HepG2 (cell line): ENCODE data around the gene PARK7. TPM values are rescaled to one million over a fixed set of nuclear protein-coding genes. Genes with fewer than 3 reads are reported as not detected.

Experiments
- CEBPB ChIP-seq: IDR thresholded peaks from 2 replicates; pipeline ENCODE4 v1.6.1; 2011; ENCODE audit warnings: low read depth, low read length, improper control_type of control experiment, borderline replicate concordance
- CEBPG ChIP-seq: IDR thresholded peaks from 2 replicates; pipeline ENCODE4 v1.6.1; 2016
- ZIK1 ChIP-seq: sonication (generic); formaldehyde crosslinking; IDR thresholded peaks from 2 replicates; pipeline ENCODE4 v1.5.0; 2020; ENCODE audit warnings: mild to moderate bottlenecking, low read depth, missing genetic modification reagents, borderline replicate concordance
- polyA plus RNA-seq, 8 experiments: library from polyadenylated mRNA; depleted of rRNA in 3 of 8; stranded (reverse) in 7 of 8; unstranded in 1 of 8; fragments of >200 nt; fragmentation: Illumina TruSeq in 4 of 8; extraction: Trizol in 4 of 8; gene quantifications; 2 replicates each; pipeline versions ENCODE4 v1.2.1 to v1.2.3, GENCODE V29; 2011 to 2016; ENCODE audit warnings: low read depth in 4 of 8, missing spikeins in 1 of 8, mixed read lengths in 1 of 8; ENCODE audit not compliant: insufficient read depth in 1 of 8
- total RNA-seq, 5 experiments: library from RNA; depleted of rRNA; stranded (reverse); fragments of >200 nt; fragmentation: Illumina TruSeq; extraction: Trizol; gene quantifications; 2 replicates each; pipeline ENCODE4 v1.2.3, GENCODE V29; 2016; ENCODE audit warnings: low read depth in 1 of 5
- TF ChIP-seq, protein P1 (sequence below), 2 experiments: fragments of 450-650 bp in 1 of 2; sonication (generic) in 1 of 2; formaldehyde crosslinking; IDR thresholded peaks; 2 replicates each; pipeline versions ENCODE4 v1.5.0 to v1.8.0; 2020 to 2022; ENCODE audit warnings: mild to moderate bottlenecking in 1 of 2, missing genetic modification reagents in 1 of 2
- TF ChIP-seq, protein P2 (sequence below): sonication (generic); formaldehyde crosslinking; IDR thresholded peaks from 2 replicates; pipeline ENCODE4 v1.4.0; 2020; ENCODE audit warnings: mild to moderate bottlenecking, low read depth, missing genetic modification reagents
- TF ChIP-seq, protein P3 (sequence below): sonication (generic); formaldehyde crosslinking; IDR thresholded peaks from 2 replicates; pipeline ENCODE4 v1.4.0; 2020; ENCODE audit warnings: missing genetic modification reagents
- TF ChIP-seq, protein P4 (sequence below): sonication (generic); formaldehyde crosslinking; IDR thresholded peaks from 2 replicates; pipeline ENCODE4 v1.4.0; 2020; ENCODE audit warnings: missing genetic modification reagents

The PARK7 gene
- total and polyA plus RNA-seq, 2 of the 13 experiments (the other 11 are each of a cell fraction or from before 2014, with no cell fraction given), result 212 to 296 TPM

DNA sequence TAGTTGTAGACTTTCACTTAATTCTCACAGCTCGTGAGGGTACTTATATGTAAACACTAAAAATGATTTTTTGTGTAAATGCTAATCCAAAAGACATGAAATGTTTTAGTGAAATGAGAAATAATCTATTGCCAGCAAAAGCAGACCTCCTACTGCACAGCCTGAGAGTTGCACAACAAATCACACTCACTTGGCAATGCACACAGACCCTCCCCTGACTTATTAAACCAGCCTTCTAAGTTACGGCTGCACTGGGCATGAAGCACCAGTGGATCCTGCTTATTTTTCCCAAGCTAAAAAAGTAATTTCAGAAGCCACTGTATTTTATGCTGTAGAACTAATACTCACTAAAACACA is 54.3 kb downstream of the PARK7 start (continued):
- peak; percentile 84 for TF ChIP-seq CEBPB
- TF ChIP-seq, protein P1, sequence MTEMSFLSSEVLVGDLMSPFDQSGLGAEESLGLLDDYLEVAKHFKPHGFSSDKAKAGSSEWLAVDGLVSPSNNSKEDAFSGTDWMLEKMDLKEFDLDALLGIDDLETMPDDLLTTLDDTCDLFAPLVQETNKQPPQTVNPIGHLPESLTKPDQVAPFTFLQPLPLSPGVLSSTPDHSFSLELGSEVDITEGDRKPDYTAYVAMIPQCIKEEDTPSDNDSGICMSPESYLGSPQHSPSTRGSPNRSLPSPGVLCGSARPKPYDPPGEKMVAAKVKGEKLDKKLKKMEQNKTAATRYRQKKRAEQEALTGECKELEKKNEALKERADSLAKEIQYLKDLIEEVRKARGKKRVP (CRISPR knock-in tag; IDR thresholded peaks at IDR 0.05), result peak in 1 of 2 experiments; percentile 37; a peak in 1 of 4 replicates
- TF ChIP-seq, protein P2, sequence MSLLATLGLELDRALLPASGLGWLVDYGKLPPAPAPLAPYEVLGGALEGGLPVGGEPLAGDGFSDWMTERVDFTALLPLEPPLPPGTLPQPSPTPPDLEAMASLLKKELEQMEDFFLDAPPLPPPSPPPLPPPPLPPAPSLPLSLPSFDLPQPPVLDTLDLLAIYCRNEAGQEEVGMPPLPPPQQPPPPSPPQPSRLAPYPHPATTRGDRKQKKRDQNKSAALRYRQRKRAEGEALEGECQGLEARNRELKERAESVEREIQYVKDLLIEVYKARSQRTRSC (CRISPR knock-in tag), result no peak
- TF ChIP-seq, protein P3, sequence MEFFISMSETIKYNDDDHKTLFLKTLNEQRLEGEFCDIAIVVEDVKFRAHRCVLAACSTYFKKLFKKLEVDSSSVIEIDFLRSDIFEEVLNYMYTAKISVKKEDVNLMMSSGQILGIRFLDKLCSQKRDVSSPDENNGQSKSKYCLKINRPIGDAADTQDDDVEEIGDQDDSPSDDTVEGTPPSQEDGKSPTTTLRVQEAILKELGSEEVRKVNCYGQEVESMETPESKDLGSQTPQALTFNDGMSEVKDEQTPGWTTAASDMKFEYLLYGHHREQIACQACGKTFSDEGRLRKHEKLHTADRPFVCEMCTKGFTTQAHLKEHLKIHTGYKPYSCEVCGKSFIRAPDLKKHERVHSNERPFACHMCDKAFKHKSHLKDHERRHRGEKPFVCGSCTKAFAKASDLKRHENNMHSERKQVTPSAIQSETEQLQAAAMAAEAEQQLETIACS (CRISPR knock-in tag), result no peak
- TF ChIP-seq ZIK1 (CRISPR knock-in tag), result no peak
- TF ChIP-seq, protein P4, sequence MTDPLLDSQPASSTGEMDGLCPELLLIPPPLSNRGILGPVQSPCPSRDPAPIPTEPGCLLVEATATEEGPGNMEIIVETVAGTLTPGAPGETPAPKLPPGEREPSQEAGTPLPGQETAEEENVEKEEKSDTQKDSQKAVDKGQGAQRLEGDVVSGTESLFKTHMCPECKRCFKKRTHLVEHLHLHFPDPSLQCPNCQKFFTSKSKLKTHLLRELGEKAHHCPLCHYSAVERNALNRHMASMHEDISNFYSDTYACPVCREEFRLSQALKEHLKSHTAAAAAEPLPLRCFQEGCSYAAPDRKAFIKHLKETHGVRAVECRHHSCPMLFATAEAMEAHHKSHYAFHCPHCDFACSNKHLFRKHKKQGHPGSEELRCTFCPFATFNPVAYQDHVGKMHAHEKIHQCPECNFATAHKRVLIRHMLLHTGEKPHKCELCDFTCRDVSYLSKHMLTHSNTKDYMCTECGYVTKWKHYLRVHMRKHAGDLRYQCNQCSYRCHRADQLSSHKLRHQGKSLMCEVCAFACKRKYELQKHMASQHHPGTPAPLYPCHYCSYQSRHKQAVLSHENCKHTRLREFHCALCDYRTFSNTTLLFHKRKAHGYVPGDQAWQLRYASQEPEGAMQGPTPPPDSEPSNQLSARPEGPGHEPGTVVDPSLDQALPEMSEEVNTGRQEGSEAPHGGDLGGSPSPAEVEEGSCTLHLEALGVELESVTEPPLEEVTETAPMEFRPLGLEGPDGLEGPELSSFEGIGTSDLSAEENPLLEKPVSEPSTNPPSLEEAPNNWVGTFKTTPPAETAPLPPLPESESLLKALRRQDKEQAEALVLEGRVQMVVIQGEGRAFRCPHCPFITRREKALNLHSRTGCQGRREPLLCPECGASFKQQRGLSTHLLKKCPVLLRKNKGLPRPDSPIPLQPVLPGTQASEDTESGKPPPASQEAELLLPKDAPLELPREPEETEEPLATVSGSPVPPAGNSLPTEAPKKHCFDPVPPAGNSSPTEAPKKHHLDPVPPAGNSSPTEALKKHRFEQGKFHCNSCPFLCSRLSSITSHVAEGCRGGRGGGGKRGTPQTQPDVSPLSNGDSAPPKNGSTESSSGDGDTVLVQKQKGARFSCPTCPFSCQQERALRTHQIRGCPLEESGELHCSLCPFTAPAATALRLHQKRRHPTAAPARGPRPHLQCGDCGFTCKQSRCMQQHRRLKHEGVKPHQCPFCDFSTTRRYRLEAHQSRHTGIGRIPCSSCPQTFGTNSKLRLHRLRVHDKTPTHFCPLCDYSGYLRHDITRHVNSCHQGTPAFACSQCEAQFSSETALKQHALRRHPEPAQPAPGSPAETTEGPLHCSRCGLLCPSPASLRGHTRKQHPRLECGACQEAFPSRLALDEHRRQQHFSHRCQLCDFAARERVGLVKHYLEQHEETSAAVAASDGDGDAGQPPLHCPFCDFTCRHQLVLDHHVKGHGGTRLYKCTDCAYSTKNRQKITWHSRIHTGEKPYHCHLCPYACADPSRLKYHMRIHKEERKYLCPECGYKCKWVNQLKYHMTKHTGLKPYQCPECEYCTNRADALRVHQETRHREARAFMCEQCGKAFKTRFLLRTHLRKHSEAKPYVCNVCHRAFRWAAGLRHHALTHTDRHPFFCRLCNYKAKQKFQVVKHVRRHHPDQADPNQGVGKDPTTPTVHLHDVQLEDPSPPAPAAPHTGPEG (CRISPR knock-in tag), result no peak
- TF ChIP-seq CEBPG (CRISPR knock-in tag), result peak; percentile 67
